AG04450 (cell line): Measurements from ENCODE around the gene NCOA1. TPM values are rescaled to one million over a fixed set of nuclear protein-coding genes. Genes with fewer than 3 reads are reported as not detected.
A peak's percentile ranks its signal among the peaks of the same experiment; 100 is the strongest.

Experiments used
- CTCF ChIA-PET: fragments of 300-600, 350-600 bp; formaldehyde crosslinking; extraction: SDS; loops from one replicate; lab custom pipeline; 2022; ENCODE audit warnings: antibody characterized with exemption, inconsistent platforms; lab: Charles Lee
- POLR2A ChIA-PET: fragments of 350-600 bp; formaldehyde crosslinking; extraction: SDS; loops from one replicate; lab custom pipeline; 2021; ENCODE audit warnings: antibody characterized with exemption, inconsistent platforms; lab: Yijun Ruan, JAX
- DNase-seq: peaks from one replicate; pipeline ENCODE4 v3.0.0-alpha.2; 2011; ENCODE audit warnings: low read depth, low spot score
- H3K27ac ChIP-seq: one replicate; pipeline ENCODE4 v1.5.1; 2012; ENCODE audit warnings: low read depth, low read length, control low read depth
- H3K27me3 ChIP-seq: one replicate; pipeline ENCODE4 v1.6.0; 2012; ENCODE audit warnings: low read length; ENCODE audit not compliant: control insufficient read depth, insufficient read depth
- H3K4me3 ChIP-seq: 2 replicates; pipeline ENCODE4 v1.5.1; 2011; ENCODE audit warnings: mild to moderate bottlenecking, low read depth, low read length, control low read depth
- H3K9me3 ChIP-seq: 2 replicates; pipeline ENCODE4 v1.5.1; 2012; ENCODE audit warnings: low read length; ENCODE audit not compliant: control insufficient read depth, insufficient read depth
- polyA plus RNA-seq: library from polyadenylated mRNA; depleted of rRNA; stranded (reverse); fragments of >200 nt; gene quantifications from 2 replicates; pipeline ENCODE4 v1.2.3, GENCODE V29; 2011
- TF ChIP-seq, protein P1 (sequence below): IDR thresholded peaks from 2 replicates; pipeline ENCODE4 v1.5.1; 2011; ENCODE audit warnings: low read depth, low read length, control low read depth, inconsistent platforms

Gene NCOA1
- polyA plus RNA-seq, 1 experiment: 20.8 TPM

- DNase-seq: no peak
Observed at GRCh38 chr2:24452502-24452885, 38.6 kb upstream of the NCOA1 start.

DNA sequence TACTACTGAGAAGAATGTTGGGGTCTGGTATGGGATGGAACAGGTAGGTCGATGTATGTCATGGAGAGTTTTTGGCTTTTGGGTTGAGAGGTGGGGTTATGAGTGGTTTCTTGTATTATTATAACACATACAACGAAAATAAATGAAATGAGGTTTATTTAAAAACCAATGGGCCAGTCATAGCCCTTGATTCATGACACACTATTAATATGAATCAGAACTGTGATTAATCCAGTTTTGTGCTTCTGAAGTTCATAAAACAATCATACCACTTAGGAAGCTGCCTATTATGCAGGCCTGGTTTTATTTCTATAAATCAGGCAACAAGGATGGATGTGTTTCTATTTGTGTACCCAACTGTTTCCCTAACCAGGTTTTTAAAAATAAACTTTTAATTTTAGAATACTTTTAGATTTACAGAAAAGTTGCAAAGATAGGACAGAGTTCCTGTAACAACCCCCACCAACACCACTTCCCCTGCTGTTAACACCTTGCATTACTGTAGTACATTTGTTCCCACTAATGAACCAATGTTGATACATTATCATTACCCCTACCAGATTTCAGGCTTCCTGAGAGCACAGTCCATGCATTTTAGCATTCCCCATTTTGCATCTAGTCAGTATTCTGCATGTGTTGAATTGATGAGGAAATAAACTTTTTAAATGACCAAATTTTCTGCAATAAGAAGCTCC is 37.5 kb upstream of the NCOA1 start:
- H3K27me3 ChIP-seq: no peaks in the 10 kb centered on the region
- DNase-seq: no peak
- no peak overlapping the region; the same call in 1 of the 2 replicates for H3K4me3 ChIP-seq
- ChIA-PET CTCF (no interaction called here), POLR2A (interaction anchor here (0.6 kb wide), 1 partner anchor 376 kb away, joined by 3 read pairs; no protein-coding TSS in a partner anchor)
- TF ChIP-seq, protein P1, sequence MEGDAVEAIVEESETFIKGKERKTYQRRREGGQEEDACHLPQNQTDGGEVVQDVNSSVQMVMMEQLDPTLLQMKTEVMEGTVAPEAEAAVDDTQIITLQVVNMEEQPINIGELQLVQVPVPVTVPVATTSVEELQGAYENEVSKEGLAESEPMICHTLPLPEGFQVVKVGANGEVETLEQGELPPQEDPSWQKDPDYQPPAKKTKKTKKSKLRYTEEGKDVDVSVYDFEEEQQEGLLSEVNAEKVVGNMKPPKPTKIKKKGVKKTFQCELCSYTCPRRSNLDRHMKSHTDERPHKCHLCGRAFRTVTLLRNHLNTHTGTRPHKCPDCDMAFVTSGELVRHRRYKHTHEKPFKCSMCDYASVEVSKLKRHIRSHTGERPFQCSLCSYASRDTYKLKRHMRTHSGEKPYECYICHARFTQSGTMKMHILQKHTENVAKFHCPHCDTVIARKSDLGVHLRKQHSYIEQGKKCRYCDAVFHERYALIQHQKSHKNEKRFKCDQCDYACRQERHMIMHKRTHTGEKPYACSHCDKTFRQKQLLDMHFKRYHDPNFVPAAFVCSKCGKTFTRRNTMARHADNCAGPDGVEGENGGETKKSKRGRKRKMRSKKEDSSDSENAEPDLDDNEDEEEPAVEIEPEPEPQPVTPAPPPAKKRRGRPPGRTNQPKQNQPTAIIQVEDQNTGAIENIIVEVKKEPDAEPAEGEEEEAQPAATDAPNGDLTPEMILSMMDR: no peak
- H3K9me3 ChIP-seq: peaks cover 8% of the 10 kb centered on the region
- H3K27ac ChIP-seq: no peak overlapping the region

More at GRCh38 chr2:24452502-24452885, 38.6 kb upstream of the NCOA1 start:
- ChIA-PET CTCF (no interaction called here), POLR2A (no interaction called here)
- peaks cover 8% of the 10 kb centered on the region for H3K9me3 ChIP-seq
- no peak overlapping the region for H3K4me3 ChIP-seq
- TF ChIP-seq, protein P1: no peak
- H3K27ac ChIP-seq: no peak overlapping the region
- no peaks in the 10 kb centered on the region for H3K27me3 ChIP-seq

DNA sequence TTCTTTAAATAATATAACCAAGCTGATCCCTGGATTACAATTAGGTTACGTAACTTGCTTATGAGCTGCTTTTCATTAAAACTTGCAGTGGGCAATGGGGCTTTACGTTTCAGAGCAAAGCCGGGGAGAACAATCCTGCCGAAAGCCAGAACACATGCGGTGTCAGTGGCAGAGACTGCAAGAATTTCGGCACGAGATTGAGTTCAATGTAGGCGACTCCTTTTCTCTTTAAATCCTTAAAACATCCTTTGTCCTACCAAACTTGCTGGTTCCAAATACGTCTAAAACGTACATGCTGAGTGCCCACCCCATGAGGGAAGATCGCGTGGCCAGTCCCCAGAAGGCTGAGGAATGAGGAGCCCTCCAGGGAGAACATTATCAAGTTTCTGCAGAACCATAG is 36.8 kb upstream of the NCOA1 start:
- POLR2A ChIA-PET: interaction anchor here (0.6 kb wide), 1 partner anchor 376 kb away, joined by 3 read pairs; no protein-coding TSS in a partner anchor
- no peak for DNase-seq
- H3K4me3 ChIP-seq: peak overlapping the region; percentile 29
- CTCF ChIA-PET: interaction anchor here (0.8 kb wide), 1 partner anchor 45 kb away, joined by 6 read pairs; no protein-coding TSS in a partner anchor
- H3K27ac ChIP-seq: no peak overlapping the region
- TF ChIP-seq, protein P1: no peak
- H3K9me3 ChIP-seq: peaks cover 5% of the 10 kb centered on the region
- no peaks in the 10 kb centered on the region for H3K27me3 ChIP-seq

- POLR2A ChIA-PET: interaction anchor here (0.6 kb wide), 1 partner anchor 333 kb away, joined by 3 read pairs; no protein-coding TSS in a partner anchor
Observed at GRCh38 chr2:24456599-24457556, 34.2 kb upstream of the NCOA1 start.

More at GRCh38 chr2:24456599-24457556, 34.2 kb upstream of the NCOA1 start:
- H3K27me3 ChIP-seq: peaks cover 3% of the 10 kb centered on the region
- CTCF ChIA-PET: no interaction called here
- DNase-seq: peak; percentile 29
- TF ChIP-seq, protein P1: no peak
- H3K4me3 ChIP-seq: no peak overlapping the region
- no peak overlapping the region for H3K27ac ChIP-seq
- no peaks in the 10 kb centered on the region for H3K9me3 ChIP-seq
